Ishikawa (cell line): ENCODE data around the gene SOBP.

Source experiments
- CEBPB ChIP-seq: IDR thresholded peaks from 2 replicates; pipeline ENCODE4 v1.6.1; 2012
- CREB1 ChIP-seq: IDR thresholded peaks from 2 replicates; pipeline ENCODE4 v1.6.1; 2012; ENCODE audit warnings: low read depth
- EGR1 ChIP-seq: IDR thresholded peaks from 2 replicates; pipeline ENCODE4 v1.6.1; 2012
- EP300 ChIP-seq: IDR thresholded peaks from 2 replicates; pipeline ENCODE4 v1.6.1; 2012; ENCODE audit warnings: borderline replicate concordance
- FOXM1 ChIP-seq: IDR thresholded peaks from 2 replicates; pipeline ENCODE4 v1.6.1; 2012; ENCODE audit warnings: low read depth, borderline replicate concordance
- MAX ChIP-seq: IDR thresholded peaks from 2 replicates; pipeline ENCODE4 v1.6.1; 2012
- NFIC ChIP-seq: IDR thresholded peaks from 2 replicates; pipeline ENCODE4 v1.6.1; 2012
- RAD21 ChIP-seq: IDR thresholded peaks from 2 replicates; pipeline ENCODE4 v1.6.1; 2012; ENCODE audit warnings: low read depth
- REST ChIP-seq: IDR thresholded peaks from 2 replicates; pipeline ENCODE4 v1.6.1; 2012; ENCODE audit warnings: low read depth, mild to moderate bottlenecking
- TAF1 ChIP-seq: IDR thresholded peaks from 2 replicates; pipeline ENCODE4 v1.6.1; 2012; ENCODE audit warnings: low read depth, mild to moderate bottlenecking
- TCF12 ChIP-seq: IDR thresholded peaks from 2 replicates; pipeline ENCODE4 v1.6.1; 2012; ENCODE audit warnings: low read depth
- TEAD4 ChIP-seq: IDR thresholded peaks from 2 replicates; pipeline ENCODE4 v1.6.1; 2012
- USF1 ChIP-seq: IDR thresholded peaks from 2 replicates; pipeline ENCODE4 v1.6.1; 2012
- YY1 ChIP-seq: IDR thresholded peaks from 2 replicates; pipeline ENCODE4 v1.6.1; 2012; ENCODE audit warnings: low read depth
- ZBTB7A ChIP-seq: IDR thresholded peaks from 2 replicates; pipeline ENCODE4 v1.6.1; 2012; ENCODE audit warnings: low read depth

SOBP gene

DNA sequence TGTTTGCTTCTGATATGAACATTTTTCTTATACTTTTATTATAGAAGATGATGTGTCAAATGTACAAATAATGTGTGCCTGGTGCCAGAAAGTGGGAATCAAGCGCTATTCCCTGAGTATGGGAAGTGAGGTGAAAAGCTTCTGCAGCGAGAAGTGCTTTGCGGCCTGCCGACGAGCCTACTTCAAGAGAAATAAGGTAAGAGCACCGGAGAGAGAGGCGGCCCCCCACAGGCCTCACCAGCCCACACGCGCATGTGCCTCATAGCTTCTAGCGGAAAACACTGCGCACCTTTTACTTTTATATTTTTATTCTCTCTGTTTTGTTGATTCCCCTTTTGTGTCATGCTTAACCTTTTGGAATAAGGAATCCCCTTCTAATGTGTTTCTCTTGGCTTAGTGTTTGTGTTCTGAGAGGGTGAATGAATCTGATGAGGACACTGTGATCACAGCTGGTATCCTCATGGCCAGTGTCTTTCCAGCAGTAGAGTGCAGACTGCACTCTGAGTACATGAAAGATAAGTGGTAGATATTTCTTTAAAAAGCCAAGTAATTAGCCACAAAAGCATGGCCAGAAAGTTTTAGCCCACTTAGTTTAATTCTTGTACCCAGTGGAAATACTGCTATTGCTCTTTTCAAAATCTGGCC lies 43.6 kb downstream of the SOBP start:
- TF ChIP-seq TCF12 (no peak), EP300 (no peak), EGR1 (no peak), MAX (no peak), TEAD4 (no peak), REST (no peak), TAF1 (no peak), YY1 (no peak), CEBPB (no peak), NFIC (no peak), FOXM1 (no peak)

- no peak for TF ChIP-seq EGR1
- TF ChIP-seq CREB1 = no peak
- no peak for TF ChIP-seq TEAD4
- no peak for TF ChIP-seq USF1
- no peak for TF ChIP-seq NFIC
- TF ChIP-seq CEBPB = no peak
- no peak for TF ChIP-seq RAD21
- no peak for TF ChIP-seq FOXM1
- TF ChIP-seq TCF12 = no peak
- no peak for TF ChIP-seq EP300
- TF ChIP-seq ZBTB7A = no peak
- TF ChIP-seq REST = no peak
- TF ChIP-seq YY1 = no peak
- TF ChIP-seq MAX = no peak
- TF ChIP-seq TAF1 = no peak
Observed at GRCh38 chr6:107534571-107535141, 44.7 kb downstream of the SOBP start.

DNA sequence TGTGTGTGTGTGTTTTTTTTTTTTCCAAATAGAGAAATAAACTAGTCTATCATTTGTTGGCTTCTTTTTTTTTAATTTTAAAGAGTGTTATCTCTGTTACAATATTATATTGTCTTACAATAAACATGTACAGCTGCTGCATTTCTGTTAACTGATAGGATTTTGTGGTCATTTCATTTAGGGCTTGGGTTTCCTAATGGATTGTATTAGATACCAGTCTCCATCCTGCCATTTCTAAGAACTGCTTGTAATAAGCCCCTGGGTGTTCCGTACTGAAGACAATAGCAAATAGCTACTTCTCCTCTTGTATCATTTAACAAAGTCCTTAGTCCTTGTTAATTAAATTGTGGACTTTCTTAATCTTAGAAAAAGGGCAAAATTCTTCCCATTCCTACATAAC lies 45.7 kb downstream of the SOBP start:
- no peak for TF ChIP-seq EGR1
- no peak for TF ChIP-seq ZBTB7A
- TF ChIP-seq CREB1 = no peak
- TF ChIP-seq TEAD4 = no peak
- TF ChIP-seq REST = no peak
- no peak for TF ChIP-seq TAF1
- TF ChIP-seq RAD21 = no peak
- TF ChIP-seq NFIC = no peak
- TF ChIP-seq FOXM1 = no peak
- no peak for TF ChIP-seq TCF12
- TF ChIP-seq EP300 = no peak
- no peak for TF ChIP-seq USF1
- no peak for TF ChIP-seq CEBPB
- no peak for TF ChIP-seq YY1
- TF ChIP-seq MAX = no peak
